ENCODE results near the gene CSRP1.
"Not testable (repeated sequence)": the region's sequence is repeated elsewhere in the genome, so short reads cannot be mapped to it uniquely, and the experiment has no call there.

Gene CSRP1

GRCh38 chr1:201478666-201479065 lies 28.3 kb downstream of the CSRP1 start:
- DNase-seq (ENCODE audit: low read depth, low spot score) = not testable (repeated sequence)

GRCh38 chr1:201476670-201477344 lies 30.1 kb downstream of the CSRP1 start:
- no peak for DNase-seq (ENCODE audit: low read depth, low spot score)

GRCh38 chr1:201475915-201476669 lies 30.8 kb downstream of the CSRP1 start:
- DNase-seq (ENCODE audit: low read depth, low spot score) = no peak

- DNase-seq (ENCODE audit: low read depth, low spot score) = no peak
Observed at GRCh38 chr1:201475130-201475529, 31.8 kb downstream of the CSRP1 start.

- no peak for DNase-seq (ENCODE audit: low read depth, low spot score)
Observed at GRCh38 chr1:201473296-201473695, 33.6 kb downstream of the CSRP1 start.

- DNase-seq (ENCODE audit: low read depth, low spot score) = not testable (repeated sequence)
Observed at GRCh38 chr1:201472321-201472720, 34.6 kb downstream of the CSRP1 start.

GRCh38 chr1:201471772-201472171 lies 35.2 kb downstream of the CSRP1 start:
- no peak for DNase-seq (ENCODE audit: low read depth, low spot score)

GRCh38 chr1:201470581-201470980 lies 36.3 kb downstream of the CSRP1 start:
- no peak for DNase-seq (ENCODE audit: low read depth, low spot score)

GRCh38 chr1:201469645-201470074 lies 37.3 kb downstream of the CSRP1 start:
- no peak for DNase-seq (ENCODE audit: low read depth, low spot score)

- no peak for DNase-seq (ENCODE audit: low read depth, low spot score)
Observed at GRCh38 chr1:201468844-201469644, 37.9 kb downstream of the CSRP1 start, which contains the start of gene PHLDA3. Gene PHLDA3 (minus strand): TSS chr1:201469188. CDS start chr1:201468786, 402 bp downstream.

- DNase-seq (ENCODE audit: low read depth, low spot score) = no peak
Observed at GRCh38 chr1:201468501-201468843, 38.5 kb downstream of the CSRP1 start.

- no peak for DNase-seq (ENCODE audit: low read depth, low spot score)
Observed at GRCh38 chr1:201466492-201466891, 40.4 kb downstream of the CSRP1 start.

- DNase-seq (ENCODE audit: low read depth, low spot score) = no peak
Observed at GRCh38 chr1:201465698-201466290, 41.1 kb downstream of the CSRP1 start.

- DNase-seq (ENCODE audit: low read depth, low spot score) = no peak
Observed at GRCh38 chr1:201463071-201463552, 43.8 kb downstream of the CSRP1 start.

GRCh38 chr1:201461645-201462441 lies 45.1 kb downstream of the CSRP1 start:
- DNase-seq (ENCODE audit: low read depth, low spot score) = no peak

GRCh38 chr1:201460814-201461644 lies 45.9 kb downstream of the CSRP1 start:
- no peak for DNase-seq (ENCODE audit: low read depth, low spot score)

- no peak for DNase-seq (ENCODE audit: low read depth, low spot score)
Observed at GRCh38 chr1:201459775-201460174, 47.1 kb downstream of the CSRP1 start.

- DNase-seq (ENCODE audit: low read depth, low spot score) = no peak
Observed at GRCh38 chr1:201459052-201459451, 47.9 kb downstream of the CSRP1 start.

GRCh38 chr1:201457508-201457960 lies 49.4 kb downstream of the CSRP1 start:
- no peak for DNase-seq (ENCODE audit: low read depth, low spot score)
